PC-9 (cell line): Measurements from ENCODE around the gene PAX8. TPM values are rescaled to one million over a fixed set of nuclear protein-coding genes. Genes with fewer than 3 reads are reported as not detected.

Experiments used
- BruUV-seq: library from RNA; stranded (reverse); fragments of 400-500 nt; replicated peaks from 2 replicates; lab custom pipeline; 2021; lab: Mats Ljungman, UMichigan
- CTCF ChIA-PET: fragments of 300-600 bp; sonication (Branson Sonifier 250); formaldehyde crosslinking; loops from one replicate; lab custom pipeline; 2022; ENCODE audit warnings: antibody characterized with exemption; lab: Charles Lee
- POLR2A ChIA-PET: fragments of 300-600 bp; sonication (Branson Sonifier 250); formaldehyde crosslinking; loops from one replicate; lab custom pipeline; 2022; ENCODE audit warnings: antibody characterized with exemption; ENCODE audit not compliant: unreplicated experiment; lab: Charles Lee
- DNase-seq, 2 experiments: peaks; one replicate each; pipeline versions ENCODE4 v3.0.0 to v3.0.0-alpha.2; 2015 to 2022; ENCODE audit warnings: mixed read lengths in 1 of 2
- H2AFZ ChIP-seq: fragments of 200-600 bp; sonication (generic); 2 replicates; pipeline ENCODE4 v1.8.1; 2017; ENCODE audit warnings: antibody characterized with exemption
- H3F3A ChIP-seq: fragments of 200-600 bp; sonication (generic); 2 replicates; pipeline ENCODE4 v1.8.1; 2017; ENCODE audit warnings: antibody characterized with exemption, mild to moderate bottlenecking, low read depth; ENCODE audit not compliant: insufficient read depth
- H3K27ac ChIP-seq: fragments of 200-600 bp; sonication (generic); 2 replicates; pipeline ENCODE4 v1.6.1; 2016; ENCODE audit warnings: mixed run types
- H3K27me3 ChIP-seq: fragments of 200-600 bp; sonication (generic); 2 replicates; pipeline ENCODE4 v1.6.1; 2016; ENCODE audit warnings: low read depth, mixed run types; ENCODE audit not compliant: insufficient read depth
- H3K36me3 ChIP-seq: fragments of 200-600 bp; sonication (generic); 2 replicates; pipeline ENCODE4 v1.6.1; 2016; ENCODE audit warnings: low read depth, mixed run types
- H3K4me1 ChIP-seq: fragments of 200-600 bp; sonication (generic); replicated peaks from 2 replicates; pipeline ENCODE4 v1.6.1; 2016; ENCODE audit warnings: mixed run types; ENCODE audit not compliant: insufficient read depth
- H3K4me2 ChIP-seq: fragments of 200-600 bp; sonication (generic); 2 replicates; pipeline ENCODE4 v1.6.1; 2017; ENCODE audit warnings: mixed run types
- H3K4me3 ChIP-seq: fragments of 200-600 bp; sonication (generic); 2 replicates; pipeline ENCODE4 v1.6.1; 2016; ENCODE audit warnings: mixed run types
- H3K79me2 ChIP-seq: fragments of 200-600 bp; sonication (generic); 2 replicates; pipeline ENCODE4 v1.6.1; 2017; ENCODE audit warnings: low read depth, mixed run types
- H3K9me2 ChIP-seq: fragments of 200-600 bp; sonication (generic); 2 replicates; pipeline ENCODE4 v1.8.1; 2017; ENCODE audit warnings: mild to moderate bottlenecking; ENCODE audit not compliant: insufficient read depth
- H3K9me3 ChIP-seq: fragments of 200-600 bp; sonication (generic); 2 replicates; pipeline ENCODE4 v1.8.1; 2016; ENCODE audit warnings: low read depth; ENCODE audit not compliant: insufficient read depth
- H4K20me1 ChIP-seq: fragments of 200-600 bp; sonication (generic); 2 replicates; pipeline ENCODE4 v1.8.1; 2017; ENCODE audit not compliant: insufficient read depth
- CTCF ChIP-seq: fragments of 200-600 bp; sonication (generic); conservative IDR thresholded peaks from 2 replicates; pipeline ENCODE4 v1.6.1; 2017; ENCODE audit warnings: mixed run types, antibody characterized with exemption, mild to moderate bottlenecking, moderate library complexity
- EZH2 ChIP-seq: fragments of 200-600 bp; sonication (generic); IDR thresholded peaks from 2 replicates; pipeline ENCODE4 v1.8.0; 2017; ENCODE audit warnings: antibody characterized with exemption, low read depth
- intact Hi-C: fragments of 100-400 bp; cut with micrococcal nuclease; formaldehyde crosslinking; loops from one replicate; pipeline ENCODE4 v1.10.0; 2022; ENCODE audit not compliant: unreplicated experiment
- total RNA-seq: library from RNA; stranded (reverse); gene quantifications from 2 replicates; pipeline ENCODE4 v1.2.3, GENCODE V29; 2021

The PAX8 gene
- total RNA-seq, 1 experiment from 2014 or later: 5.8 TPM

- DNase-seq: no peak
- BruUV-seq: no TSS peak
- no peaks in the 10 kb centered on the region for H3K9me2 ChIP-seq
- no peak overlapping the region for H3K4me2 ChIP-seq
- peaks cover 20% of the 10 kb centered on the region for H3K4me1 ChIP-seq
- no peaks in the 10 kb centered on the region for H3K36me3 ChIP-seq
- ChIA-PET POLR2A (no interaction called here), CTCF (interaction anchor here (0.6 kb wide), 1 partner anchor 25 kb away, joined by 4 read pairs; no protein-coding TSS in a partner anchor)
- no peaks in the 10 kb centered on the region for H3K79me2 ChIP-seq
- TF ChIP-seq CTCF (no peak), EZH2 (no peak)
- H3F3A ChIP-seq: 0 out of 2 replicates have a peak, but pooled peaks cover 6% of the 10 kb centered on the region
- no peak overlapping the region for H3K27ac ChIP-seq
- H3K4me3 ChIP-seq: no peak overlapping the region
- intact Hi-C loops: no loop called here
- no peaks in the 10 kb centered on the region for H3K9me3 ChIP-seq
- no peaks in the 10 kb centered on the region for H3K27me3 ChIP-seq
- no peaks in the 10 kb centered on the region for H4K20me1 ChIP-seq
- H2AFZ ChIP-seq: no peak overlapping the region
Measured at GRCh38 chr2:113213061-113213930, 65.4 kb downstream of the PAX8 start.

- intact Hi-C loops: no loop called here
- Histone ChIP-seq H4K20me1 (no peaks in the 10 kb centered on the region), H3K4me3 (no peak overlapping the region), H3K4me2 (0 out of 2 replicates have a peak overlapping the region, but pooled peaks have one; percentile 28), H3K4me1 (peaks cover 20% of the 10 kb centered on the region), H3K9me2 (no peaks in the 10 kb centered on the region), H3K36me3 (no peaks in the 10 kb centered on the region), H3K79me2 (no peaks in the 10 kb centered on the region), H3K27ac (no peak overlapping the region), H3F3A (0 out of 2 replicates have a peak, but pooled peaks cover 6% of the 10 kb centered on the region), H2AFZ (no peak overlapping the region), H3K27me3 (no peaks in the 10 kb centered on the region), H3K9me3 (no peaks in the 10 kb centered on the region)
- ChIA-PET CTCF (interaction anchor here (0.6 to 0.8 kb wide), 2 partner anchors 26 to 158 kb away, joined by 3 to 4 read pairs; no protein-coding TSS in a partner anchor), POLR2A (no interaction called here)
- no peak for DNase-seq
- BruUV-seq: no TSS peak
- TF ChIP-seq EZH2 (no peak), CTCF (no peak)
Measured at GRCh38 chr2:113212245-113213060, 66.3 kb downstream of the PAX8 start.
